Thyroid gland (tissue), 4 donors: ENCODE results near the gene ADM2.

ENCODE experiments used
- CTCF ChIP-seq, 6 experiments: fragments of 200-600 bp in 3 of 6; fragments of 450-650 bp in 3 of 6; sonication (generic) in 3 of 6; IDR thresholded peaks; one replicate each; pipeline ENCODE4 v1.5.1; 2016 to 2019; ENCODE audit warnings: antibody characterized with exemption in 6 of 6, mild to moderate bottlenecking in 2 of 6, inconsistent platforms in 1 of 6, moderate library complexity in 1 of 6
- POLR2A ChIP-seq, 2 donors: fragments of 450-650 bp; IDR thresholded peaks; one replicate each; pipeline ENCODE4 v1.6.1; 2017; ENCODE audit warnings: antibody characterized with exemption in 2 of 2, mild to moderate bottlenecking in 2 of 2, moderate library complexity in 1 of 2

GRCh38 chr22:50506611-50507420 lies 25.5 kb downstream of the ADM2 start:
- no peak for TF ChIP-seq CTCF (IDR thresholded peaks at IDR 0.05)
- TF ChIP-seq POLR2A (IDR thresholded peaks at IDR 0.05), result no peak
